ENCODE data around the gene BICC1.

The BICC1 gene

DNA sequence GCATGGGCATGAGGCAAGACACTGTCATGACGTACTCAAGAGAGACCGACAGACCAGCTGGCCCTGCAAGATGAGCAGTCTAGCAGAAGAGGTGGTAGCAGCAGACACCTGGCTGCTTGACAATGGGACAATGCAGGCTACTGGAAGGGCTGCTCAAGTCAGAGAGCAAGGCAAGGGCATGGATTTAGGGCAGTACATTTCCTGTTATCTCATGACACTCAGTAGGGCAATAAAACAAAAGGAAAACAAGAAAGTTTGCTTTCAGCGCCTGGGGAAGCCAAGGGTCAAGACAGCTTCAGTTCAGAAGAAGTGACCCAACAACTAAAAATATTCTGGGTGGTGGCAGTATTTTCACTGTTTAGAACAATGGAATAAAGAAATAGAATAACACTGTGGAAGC is 332.0 kb downstream of the BICC1 start:
- no peak overlapping the region for H3K27ac ChIP-seq (replicated peaks)

DNA sequence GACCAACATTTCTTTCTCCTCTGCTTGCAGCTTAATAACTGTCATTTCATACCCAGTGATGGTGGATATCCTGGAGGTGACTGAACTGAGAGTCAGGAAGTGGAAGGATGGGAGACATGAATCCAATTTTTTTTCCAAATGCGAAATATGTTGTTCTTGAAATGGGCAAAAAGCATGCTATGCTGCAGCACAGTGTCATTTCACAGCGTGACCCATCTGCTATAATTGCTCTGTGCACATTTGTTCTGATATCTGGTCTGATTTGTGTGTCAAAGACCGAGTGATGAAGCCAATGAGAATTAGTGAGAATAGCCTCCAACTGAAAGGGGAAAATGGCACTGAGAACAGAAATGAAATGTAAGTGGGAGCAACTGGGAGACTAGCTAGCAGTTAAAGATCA is 334.2 kb downstream of the BICC1 start:
- TF ChIP-seq, protein P1, sequence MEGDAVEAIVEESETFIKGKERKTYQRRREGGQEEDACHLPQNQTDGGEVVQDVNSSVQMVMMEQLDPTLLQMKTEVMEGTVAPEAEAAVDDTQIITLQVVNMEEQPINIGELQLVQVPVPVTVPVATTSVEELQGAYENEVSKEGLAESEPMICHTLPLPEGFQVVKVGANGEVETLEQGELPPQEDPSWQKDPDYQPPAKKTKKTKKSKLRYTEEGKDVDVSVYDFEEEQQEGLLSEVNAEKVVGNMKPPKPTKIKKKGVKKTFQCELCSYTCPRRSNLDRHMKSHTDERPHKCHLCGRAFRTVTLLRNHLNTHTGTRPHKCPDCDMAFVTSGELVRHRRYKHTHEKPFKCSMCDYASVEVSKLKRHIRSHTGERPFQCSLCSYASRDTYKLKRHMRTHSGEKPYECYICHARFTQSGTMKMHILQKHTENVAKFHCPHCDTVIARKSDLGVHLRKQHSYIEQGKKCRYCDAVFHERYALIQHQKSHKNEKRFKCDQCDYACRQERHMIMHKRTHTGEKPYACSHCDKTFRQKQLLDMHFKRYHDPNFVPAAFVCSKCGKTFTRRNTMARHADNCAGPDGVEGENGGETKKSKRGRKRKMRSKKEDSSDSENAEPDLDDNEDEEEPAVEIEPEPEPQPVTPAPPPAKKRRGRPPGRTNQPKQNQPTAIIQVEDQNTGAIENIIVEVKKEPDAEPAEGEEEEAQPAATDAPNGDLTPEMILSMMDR (IDR thresholded peaks at IDR 0.05; ENCODE audit: insufficient read depth, low read length): no peak
- no peak for TF ChIP-seq POLR2AphosphoS5 (IDR thresholded peaks at IDR 0.05; ENCODE audit: low read depth)
- TF ChIP-seq SPI1 (IDR thresholded peaks at IDR 0.05; ENCODE audit: borderline replicate concordance, low read depth): no peak
- TF ChIP-seq, protein P2, sequence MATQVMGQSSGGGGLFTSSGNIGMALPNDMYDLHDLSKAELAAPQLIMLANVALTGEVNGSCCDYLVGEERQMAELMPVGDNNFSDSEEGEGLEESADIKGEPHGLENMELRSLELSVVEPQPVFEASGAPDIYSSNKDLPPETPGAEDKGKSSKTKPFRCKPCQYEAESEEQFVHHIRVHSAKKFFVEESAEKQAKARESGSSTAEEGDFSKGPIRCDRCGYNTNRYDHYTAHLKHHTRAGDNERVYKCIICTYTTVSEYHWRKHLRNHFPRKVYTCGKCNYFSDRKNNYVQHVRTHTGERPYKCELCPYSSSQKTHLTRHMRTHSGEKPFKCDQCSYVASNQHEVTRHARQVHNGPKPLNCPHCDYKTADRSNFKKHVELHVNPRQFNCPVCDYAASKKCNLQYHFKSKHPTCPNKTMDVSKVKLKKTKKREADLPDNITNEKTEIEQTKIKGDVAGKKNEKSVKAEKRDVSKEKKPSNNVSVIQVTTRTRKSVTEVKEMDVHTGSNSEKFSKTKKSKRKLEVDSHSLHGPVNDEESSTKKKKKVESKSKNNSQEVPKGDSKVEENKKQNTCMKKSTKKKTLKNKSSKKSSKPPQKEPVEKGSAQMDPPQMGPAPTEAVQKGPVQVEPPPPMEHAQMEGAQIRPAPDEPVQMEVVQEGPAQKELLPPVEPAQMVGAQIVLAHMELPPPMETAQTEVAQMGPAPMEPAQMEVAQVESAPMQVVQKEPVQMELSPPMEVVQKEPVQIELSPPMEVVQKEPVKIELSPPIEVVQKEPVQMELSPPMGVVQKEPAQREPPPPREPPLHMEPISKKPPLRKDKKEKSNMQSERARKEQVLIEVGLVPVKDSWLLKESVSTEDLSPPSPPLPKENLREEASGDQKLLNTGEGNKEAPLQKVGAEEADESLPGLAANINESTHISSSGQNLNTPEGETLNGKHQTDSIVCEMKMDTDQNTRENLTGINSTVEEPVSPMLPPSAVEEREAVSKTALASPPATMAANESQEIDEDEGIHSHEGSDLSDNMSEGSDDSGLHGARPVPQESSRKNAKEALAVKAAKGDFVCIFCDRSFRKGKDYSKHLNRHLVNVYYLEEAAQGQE (IDR thresholded peaks at IDR 0.05; ENCODE audit: insufficient replicate concordance, low read depth): no peak
- no peak for TF ChIP-seq GABPA (IDR thresholded peaks at IDR 0.05; ENCODE audit: low read depth)
- no peaks in the 10 kb centered on the region for H3K27me3 ChIP-seq (ENCODE audit: insufficient read depth, poor library complexity, severe bottlenecking)
- no peak for DNase-seq (ENCODE audit: low read depth in 1 of 2, low spot score in 1 of 2)
- H3K27ac ChIP-seq (replicated peaks): no peak overlapping the region
- H3K4me3 ChIP-seq (replicated peaks; ENCODE audit: insufficient read depth, low read length): no peak overlapping the region

More for the DNA sequence above, 332.0 kb downstream of the BICC1 start:
- no peaks in the 10 kb centered on the region for H3K27me3 ChIP-seq (ENCODE audit: insufficient read depth, poor library complexity, severe bottlenecking)
- DNase-seq (ENCODE audit: low read depth in 1 of 2, low spot score in 1 of 2): no peak
- H3K4me3 ChIP-seq (replicated peaks; ENCODE audit: insufficient read depth, low read length): no peak overlapping the region
- TF ChIP-seq POLR2AphosphoS5 (IDR thresholded peaks at IDR 0.05; ENCODE audit: low read depth) (no peak), GABPA (IDR thresholded peaks at IDR 0.05; ENCODE audit: low read depth) (no peak), SPI1 (IDR thresholded peaks at IDR 0.05; ENCODE audit: borderline replicate concordance, low read depth) (no peak)
- TF ChIP-seq, protein P2 (IDR thresholded peaks at IDR 0.05; ENCODE audit: insufficient replicate concordance, low read depth): no peak
- TF ChIP-seq, protein P1 (IDR thresholded peaks at IDR 0.05; ENCODE audit: insufficient read depth, low read length): no peak

DNA sequence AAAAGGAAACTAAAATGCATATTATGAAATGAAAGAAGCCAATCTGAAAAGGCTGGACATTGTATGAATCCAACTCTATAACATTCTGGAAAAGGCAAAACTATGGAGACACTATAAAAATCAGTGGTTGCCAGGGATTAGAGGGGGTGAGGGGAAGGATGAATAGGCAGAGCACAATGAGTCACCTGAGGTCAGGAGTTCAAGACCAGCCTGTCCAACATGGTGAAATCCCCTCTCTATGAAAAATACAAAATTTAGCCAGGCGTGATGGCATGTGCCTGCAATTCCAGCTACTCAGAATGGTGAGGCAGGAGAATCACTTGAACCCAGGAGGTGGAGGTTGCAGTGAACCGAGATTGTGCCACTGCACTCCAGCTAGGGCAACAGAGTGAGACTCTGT is 338.9 kb downstream of the BICC1 start:
- Histone ChIP-seq H3K27ac (replicated peaks) (no peak overlapping the region), H3K27me3 (ENCODE audit: insufficient read depth, poor library complexity, severe bottlenecking) (no peaks in the 10 kb centered on the region), H3K4me3 (replicated peaks; ENCODE audit: insufficient read depth, low read length) (no peak overlapping the region)
- DNase-seq (ENCODE audit: low read depth in 1 of 2, low spot score in 1 of 2): no peak
- TF ChIP-seq POLR2AphosphoS5 (IDR thresholded peaks at IDR 0.05; ENCODE audit: low read depth) (no peak), GABPA (IDR thresholded peaks at IDR 0.05; ENCODE audit: low read depth) (no peak), SPI1 (IDR thresholded peaks at IDR 0.05; ENCODE audit: borderline replicate concordance, low read depth) (no peak)
- TF ChIP-seq, protein P1 (IDR thresholded peaks at IDR 0.05; ENCODE audit: insufficient read depth, low read length): no peak
- TF ChIP-seq, protein P2 (IDR thresholded peaks at IDR 0.05; ENCODE audit: insufficient replicate concordance, low read depth): no peak

Data from HL-60 (cell line).